Brain microvascular endothelial cell (primary cell): Measurements from ENCODE around the gene CEP78.
A peak's percentile ranks its signal among the peaks of the same experiment; 100 is the strongest.

ENCODE experiments used
- DNase-seq: peaks from one replicate; pipeline ENCODE4 v3.0.0-alpha.2; 2020
- H3K27ac ChIP-seq: fragments of 250-450 bp; sonication (Bioruptor Pico); 2 replicates; pipeline ENCODE4 v1.5.1; 2020; ENCODE audit warnings: mild to moderate bottlenecking, moderate library complexity
- H3K27me3 ChIP-seq: fragments of 250-450 bp; sonication (Bioruptor Pico); replicated peaks from 2 replicates; pipeline ENCODE4 v1.5.1; 2020; ENCODE audit warnings: mild to moderate bottlenecking
- H3K36me3 ChIP-seq: fragments of 250-450 bp; sonication (Bioruptor Pico); replicated peaks from 2 replicates; pipeline ENCODE4 v1.5.1; 2020; ENCODE audit warnings: mild to moderate bottlenecking
- H3K4me3 ChIP-seq: 2 replicates; pipeline ENCODE4 v1.5.1; 2011; ENCODE audit warnings: low read depth, mild to moderate bottlenecking, control low read depth, low read length, moderate library complexity
- CTCF ChIP-seq: IDR thresholded peaks from 2 replicates; pipeline ENCODE4 v1.5.1; 2011; ENCODE audit warnings: low read depth, mild to moderate bottlenecking, moderate library complexity, low read length, control low read depth, inconsistent platforms; ENCODE audit errors: missing control alignments
- in situ Hi-C: cut with HindIII; loops from 2 replicates; pipeline ENCODE4 v1.10.0; 2017; ENCODE audit warnings: low sequenced_read_pairs, low pct_ligation_motif_present

The CEP78 gene

GRCh38 chr9:78210841-78211301, 25.0 kb upstream of the CEP78 start:
- no peaks in the 10 kb centered on the region for H3K36me3 ChIP-seq
- no peak overlapping the region for H3K27ac ChIP-seq
- H3K27me3 ChIP-seq = no peaks in the 10 kb centered on the region
- no peak for DNase-seq
- in situ Hi-C loops = no loop called here
- TF ChIP-seq CTCF = no peak
- H3K4me3 ChIP-seq = no peak overlapping the region

- H3K27ac ChIP-seq = no peak overlapping the region
- no peak for TF ChIP-seq CTCF
- no peak for DNase-seq
- no peaks in the 10 kb centered on the region for H3K36me3 ChIP-seq
- no peaks in the 10 kb centered on the region for H3K27me3 ChIP-seq
- no peak overlapping the region for H3K4me3 ChIP-seq
- in situ Hi-C loops = no loop called here
Observed at GRCh38 chr9:78212868-78213267, 23.0 kb upstream of the CEP78 start.

- TF ChIP-seq CTCF = peak; percentile 42
- in situ Hi-C loops = no loop called here
- Histone ChIP-seq H3K36me3 (no peaks in the 10 kb centered on the region), H3K4me3 (no peak overlapping the region), H3K27ac (no peak overlapping the region), H3K27me3 (no peaks in the 10 kb centered on the region)
- peak; percentile 10 for DNase-seq
Observed at GRCh38 chr9:78213712-78214111, 22.2 kb upstream of the CEP78 start.

DNA sequence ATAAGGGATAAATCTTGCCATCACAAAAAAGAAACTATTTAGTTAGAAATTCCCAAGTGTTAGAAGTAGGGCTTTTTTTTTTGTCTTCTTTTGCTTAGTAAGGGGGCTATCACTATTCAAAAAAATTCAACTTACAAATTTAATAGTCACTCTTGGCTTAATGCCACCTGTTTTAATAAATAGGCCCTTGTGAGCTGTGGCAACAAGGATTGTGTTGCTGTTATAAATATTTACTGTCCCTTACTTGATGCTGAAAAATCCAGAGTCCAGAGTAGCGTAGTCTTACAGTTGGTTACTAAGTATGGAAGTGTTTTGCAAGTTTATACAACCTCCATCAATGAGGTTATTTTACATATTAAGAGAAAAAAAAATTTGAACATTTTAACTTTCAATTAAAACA, 21.4 kb upstream of the CEP78 start:
- in situ Hi-C loops = no loop called here
- no peak overlapping the region for H3K27ac ChIP-seq
- no peaks in the 10 kb centered on the region for H3K36me3 ChIP-seq
- H3K4me3 ChIP-seq = no peak overlapping the region
- no peak for TF ChIP-seq CTCF
- DNase-seq = no peak
- H3K27me3 ChIP-seq = no peaks in the 10 kb centered on the region

DNA sequence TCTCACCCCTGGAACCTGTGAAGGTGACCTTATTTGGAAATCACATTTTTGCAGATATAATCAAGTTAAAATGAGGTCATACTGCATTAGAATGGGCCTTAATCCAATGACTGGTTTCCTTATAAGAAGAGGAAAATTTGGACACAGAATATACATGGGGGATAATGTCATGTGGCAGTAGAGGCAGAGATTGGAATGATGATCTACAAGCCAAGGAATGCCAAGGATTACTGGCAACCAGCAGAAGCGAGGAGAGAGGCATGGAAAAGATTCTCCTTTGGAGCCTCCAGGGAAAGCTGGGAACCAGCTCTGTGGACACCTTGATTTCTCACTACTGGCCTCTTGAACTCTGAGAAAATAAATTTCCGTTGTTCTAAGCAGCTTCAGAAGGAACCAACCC, 20.2 kb upstream of the CEP78 start:
- Histone ChIP-seq H3K27ac (no peak overlapping the region), H3K36me3 (no peaks in the 10 kb centered on the region), H3K27me3 (no peaks in the 10 kb centered on the region), H3K4me3 (no peak overlapping the region)
- in situ Hi-C loops = no loop called here
- no peak for DNase-seq
- no peak for TF ChIP-seq CTCF

DNA sequence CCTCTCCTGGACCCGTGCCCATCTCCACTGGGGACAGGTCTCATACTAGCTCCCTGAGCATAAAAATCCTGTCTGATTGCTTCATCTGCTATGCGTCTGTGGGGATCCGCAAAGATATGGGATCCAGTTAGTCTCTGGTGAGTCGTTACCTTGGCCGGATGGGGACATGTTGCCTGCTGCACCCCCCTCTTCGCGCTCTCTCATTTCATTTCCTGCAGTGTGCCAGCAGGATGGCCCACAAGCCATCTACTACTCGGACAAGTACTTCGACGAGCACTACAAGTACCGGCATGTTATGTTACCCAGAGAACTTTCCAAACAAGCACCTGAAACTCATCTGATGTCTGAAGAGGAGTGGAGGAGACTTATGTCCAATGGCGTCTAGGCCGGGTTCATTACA, 17.0 kb upstream of the CEP78 start:
- H3K27me3 ChIP-seq = no peaks in the 10 kb centered on the region
- no peaks in the 10 kb centered on the region for H3K36me3 ChIP-seq
- no peak for TF ChIP-seq CTCF
- DNase-seq = no peak
- H3K4me3 ChIP-seq = no peak overlapping the region
- in situ Hi-C loops = no loop called here
- H3K27ac ChIP-seq = no peak overlapping the region
